22Rv1 (cell line): ENCODE results near the gene KCNK4.

Experiments used
- CTCF ChIP-seq: fragments of 450-650 bp; IDR thresholded peaks from 2 replicates; pipeline ENCODE4 v1.5.1; 2017; ENCODE audit warnings: mild to moderate bottlenecking
- ZFX ChIP-seq: fragments of 450-650 bp; IDR thresholded peaks from 2 replicates; pipeline ENCODE4 v1.6.1; 2017; ENCODE audit warnings: antibody characterized with exemption, borderline replicate concordance

- TF ChIP-seq ZFX (no peak), CTCF (no peak)
Observed at GRCh38 chr11:64320556-64320955, 29.5 kb downstream of the KCNK4 start.
